ENCODE measurements around the gene C4B. TPM values are rescaled to one million over a fixed set of nuclear protein-coding genes. Genes with fewer than 3 reads are reported as not detected.
A peak's percentile ranks its signal among the peaks of the same experiment; 100 is the strongest.
"Not testable (repeated sequence)": the region's sequence is repeated elsewhere in the genome, so short reads cannot be mapped to it uniquely, and the experiment has no call there.

Gene C4B
- total RNA-seq, 4 donors from 2014 or later = 12.4 to 97.5 (median 46.3) TPM

DNA sequence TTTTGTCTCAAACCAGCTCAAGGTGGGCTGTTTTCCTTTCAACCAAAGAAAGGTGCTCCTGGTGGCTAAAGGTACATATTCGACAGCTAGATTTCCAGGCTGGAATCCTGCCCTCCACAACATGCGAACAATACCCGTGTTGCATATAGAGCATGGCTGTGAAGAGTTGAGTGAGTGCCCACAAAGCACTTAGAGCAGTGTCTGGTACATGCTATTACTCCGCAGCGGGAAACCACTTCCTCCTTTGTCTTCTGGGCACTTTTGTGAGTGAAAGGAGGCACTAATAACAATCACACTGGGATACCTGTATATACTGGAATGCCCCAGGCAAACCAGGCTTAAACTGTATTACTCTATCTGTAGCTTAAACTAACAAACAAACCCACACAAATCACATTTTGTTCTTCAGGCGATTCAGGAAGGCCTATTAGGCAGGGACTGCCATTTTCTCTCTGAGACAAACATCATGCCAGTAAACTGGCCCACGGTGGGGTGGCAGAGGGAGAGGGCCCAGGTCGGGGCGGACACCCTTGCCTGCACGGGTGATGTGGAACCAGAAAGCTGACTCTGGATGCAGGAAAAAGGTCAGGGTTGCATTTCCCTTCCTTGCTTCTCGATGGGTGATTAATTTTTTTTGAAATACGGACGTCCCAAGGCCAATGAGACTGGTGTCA lies 9.6 kb upstream of the C4B start:
- H3K27me3 ChIP-seq; H3K4me3 ChIP-seq; H3K27ac ChIP-seq; H3K9me3 ChIP-seq; H3K4me1 ChIP-seq; H3K36me3 ChIP-seq; intact Hi-C loops (cut with DNase I; ENCODE audit: low total_unique reads); DNase-seq: not testable (repeated sequence)

DNA sequence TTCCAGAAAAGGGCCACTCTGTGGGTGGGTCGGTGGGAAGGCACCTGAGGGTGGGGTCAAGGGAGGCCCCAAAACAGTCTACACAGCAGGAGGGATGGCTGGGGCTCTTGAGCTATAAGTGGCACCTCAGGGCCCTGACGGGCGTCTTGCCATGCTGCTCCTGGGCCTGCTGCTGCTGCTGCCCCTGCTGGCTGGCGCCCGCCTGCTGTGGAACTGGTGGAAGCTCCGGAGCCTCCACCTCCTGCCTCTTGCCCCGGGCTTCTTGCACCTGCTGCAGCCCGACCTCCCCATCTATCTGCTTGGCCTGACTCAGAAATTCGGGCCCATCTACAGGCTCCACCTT lies 9.1 kb upstream of the C4B start:
- H3K4me3 ChIP-seq; H3K4me1 ChIP-seq; H3K27me3 ChIP-seq; intact Hi-C loops (cut with DNase I; ENCODE audit: low total_unique reads); H3K27ac ChIP-seq; H3K36me3 ChIP-seq; H3K9me3 ChIP-seq; DNase-seq: not testable (repeated sequence)

DNA sequence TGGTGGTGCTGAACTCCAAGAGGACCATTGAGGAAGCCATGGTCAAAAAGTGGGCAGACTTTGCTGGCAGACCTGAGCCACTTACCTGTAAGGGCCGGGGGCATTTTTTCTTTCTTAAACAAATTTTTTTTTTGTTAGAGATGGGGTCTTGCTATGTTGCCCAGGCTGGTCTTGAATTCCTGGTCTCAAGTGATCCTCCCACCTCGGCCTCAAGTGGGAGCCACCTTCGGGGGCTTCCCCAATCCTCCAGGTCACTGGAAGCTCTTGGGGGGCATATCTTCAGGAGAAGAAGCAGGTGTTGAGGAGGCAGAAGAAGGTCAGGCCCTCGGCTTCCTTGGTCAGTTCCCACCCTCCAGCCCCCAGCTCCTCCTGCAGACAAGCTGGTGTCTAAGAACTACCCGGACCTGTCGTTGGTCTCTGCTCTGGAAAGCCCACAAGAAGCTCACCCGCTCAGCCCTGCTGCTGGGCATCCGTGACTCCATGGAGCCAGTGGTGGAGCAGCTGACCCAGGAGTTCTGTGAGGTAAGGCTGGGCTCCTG lies 8.5 kb upstream of the C4B start:
- not testable (repeated sequence) for DNase-seq, H3K36me3 ChIP-seq, H3K9me3 ChIP-seq

DNA sequence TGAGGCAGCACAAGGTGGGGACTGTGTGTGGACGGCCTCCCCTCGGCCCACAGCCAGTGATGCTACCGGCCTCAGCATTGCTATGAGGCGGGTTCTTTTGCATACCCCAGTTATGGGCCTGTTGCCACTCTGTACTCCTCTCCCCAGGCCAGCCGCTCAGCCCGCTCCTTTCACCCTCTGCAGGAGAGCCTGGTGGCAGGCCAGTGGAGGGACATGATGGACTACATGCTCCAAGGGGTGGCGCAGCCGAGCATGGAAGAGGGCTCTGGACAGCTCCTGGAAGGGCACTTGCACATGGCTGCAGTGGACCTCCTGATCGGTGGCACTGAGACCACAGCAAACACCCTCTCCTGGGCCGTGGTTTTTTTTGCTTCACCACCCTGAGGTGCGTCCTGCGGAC lies 7.5 kb upstream of the C4B start:
- H3K27ac ChIP-seq; H3K27me3 ChIP-seq; H3K36me3 ChIP-seq; intact Hi-C loops (cut with DNase I; ENCODE audit: low total_unique reads); DNase-seq; H3K9me3 ChIP-seq; H3K4me3 ChIP-seq; H3K4me1 ChIP-seq: not testable (repeated sequence)

More for the DNA sequence above, 8.5 kb upstream of the C4B start:
- H3K27me3 ChIP-seq; H3K27ac ChIP-seq; H3K4me3 ChIP-seq; H3K4me1 ChIP-seq; intact Hi-C loops (cut with DNase I; ENCODE audit: low total_unique reads): not testable (repeated sequence)

DNA sequence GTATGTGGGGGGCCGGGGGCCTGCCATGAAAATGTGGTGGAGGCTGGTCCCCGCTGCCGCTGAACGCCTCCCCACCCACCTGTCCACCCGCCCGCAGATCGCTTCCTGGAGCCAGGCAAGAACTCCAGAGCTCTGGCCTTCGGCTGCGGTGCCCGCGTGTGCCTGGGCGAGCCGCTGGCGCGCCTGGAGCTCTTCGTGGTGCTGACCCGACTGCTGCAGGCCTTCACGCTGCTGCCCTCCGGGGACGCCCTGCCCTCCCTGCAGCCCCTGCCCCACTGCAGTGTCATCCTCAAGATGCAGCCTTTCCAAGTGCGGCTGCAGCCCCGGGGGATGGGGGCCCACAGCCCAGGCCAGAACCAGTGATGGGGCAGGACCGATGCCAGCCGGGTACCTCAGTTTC lies 6.6 kb upstream of the C4B start:
- H3K9me3 ChIP-seq; H3K27me3 ChIP-seq; DNase-seq; H3K4me1 ChIP-seq; intact Hi-C loops (cut with DNase I; ENCODE audit: low total_unique reads); H3K36me3 ChIP-seq; H3K27ac ChIP-seq; H3K4me3 ChIP-seq: not testable (repeated sequence)

DNA sequence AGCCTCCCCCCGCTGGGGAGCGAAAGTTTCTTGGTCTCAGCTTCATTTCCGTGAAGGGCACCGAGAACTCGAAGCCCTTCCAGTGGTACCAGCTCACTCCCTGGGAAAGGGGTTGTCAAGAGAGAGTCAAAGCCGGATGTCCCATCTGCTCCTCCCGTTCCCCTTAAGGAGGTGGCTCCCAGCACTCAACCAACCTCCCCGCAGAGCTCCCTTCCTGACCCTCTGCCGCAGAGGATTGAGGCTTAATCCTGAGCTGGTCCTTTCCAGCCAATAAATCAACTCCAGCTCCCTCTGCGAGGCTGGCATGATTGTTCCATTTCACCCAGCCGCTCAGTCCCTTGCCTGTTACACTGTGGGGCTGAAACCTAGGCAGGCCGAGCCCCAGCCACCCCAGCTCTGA lies 6.0 kb upstream of the C4B start:
- H3K36me3 ChIP-seq; H3K9me3 ChIP-seq; H3K4me1 ChIP-seq; H3K27ac ChIP-seq; H3K27me3 ChIP-seq; DNase-seq; intact Hi-C loops (cut with DNase I; ENCODE audit: low total_unique reads); H3K4me3 ChIP-seq: not testable (repeated sequence)

DNA sequence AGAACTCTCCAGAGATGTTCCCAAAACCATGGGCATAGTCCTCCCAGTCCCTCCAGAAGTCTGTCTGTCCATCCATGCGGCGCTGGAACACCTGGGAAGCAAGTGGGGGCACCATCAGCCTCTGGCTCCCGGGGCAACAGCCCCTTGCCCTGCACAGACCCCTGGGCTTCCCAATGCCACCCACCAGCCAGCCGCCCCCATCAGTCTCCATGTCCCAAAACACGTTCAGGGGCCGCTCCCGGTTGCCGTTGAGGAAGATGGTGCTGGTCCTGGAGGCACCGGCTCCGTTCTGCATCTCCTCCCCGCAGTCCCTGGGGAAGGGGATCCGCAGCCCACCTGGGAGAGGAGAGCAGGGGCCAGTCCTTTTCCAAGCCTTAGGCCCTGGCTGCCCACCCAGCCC lies 5.1 kb upstream of the C4B start:
- DNase-seq, H3K4me1 ChIP-seq: not testable (repeated sequence)

DNA sequence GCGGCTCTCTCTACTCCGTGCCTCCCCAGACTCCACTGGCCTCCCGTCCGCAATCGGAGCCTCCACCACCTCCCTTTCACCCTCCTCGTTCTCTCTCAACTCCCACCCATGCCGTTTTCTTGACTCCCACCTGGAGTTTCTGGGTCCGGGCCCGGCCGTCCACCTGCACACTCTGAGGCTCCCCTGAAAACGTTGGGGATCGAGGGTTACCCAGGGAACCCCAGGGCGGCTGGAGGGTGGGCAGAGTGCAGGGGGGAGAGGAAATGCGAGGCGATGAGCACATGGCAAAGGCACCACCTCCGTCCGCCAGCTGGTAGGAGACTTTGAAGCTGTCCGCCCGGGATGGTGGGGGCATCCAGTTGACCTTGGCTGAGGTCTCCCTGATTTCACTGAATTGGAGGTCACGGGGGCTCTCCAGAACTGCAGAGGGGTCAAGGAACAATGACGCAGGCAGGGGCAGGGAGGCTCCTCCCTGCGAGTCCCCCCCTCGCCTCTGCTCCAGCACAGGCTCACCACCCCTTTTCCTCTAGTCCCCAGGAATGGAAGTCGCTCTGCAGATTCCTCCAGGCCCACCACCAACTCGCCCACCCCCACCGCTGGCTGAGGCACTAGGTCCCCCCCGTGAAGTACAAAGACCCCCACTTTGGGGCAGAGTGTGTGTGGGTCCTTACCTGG lies 3.6 kb upstream of the C4B start:
- H3K27me3 ChIP-seq; intact Hi-C loops (cut with DNase I; ENCODE audit: low total_unique reads); H3K4me1 ChIP-seq; DNase-seq; H3K27ac ChIP-seq; H3K9me3 ChIP-seq; H3K4me3 ChIP-seq; H3K36me3 ChIP-seq: not testable (repeated sequence)

More for the DNA sequence above, 5.1 kb upstream of the C4B start:
- H3K27me3 ChIP-seq; H3K9me3 ChIP-seq; H3K4me3 ChIP-seq; H3K27ac ChIP-seq; H3K36me3 ChIP-seq; intact Hi-C loops (cut with DNase I; ENCODE audit: low total_unique reads): not testable (repeated sequence)

DNA sequence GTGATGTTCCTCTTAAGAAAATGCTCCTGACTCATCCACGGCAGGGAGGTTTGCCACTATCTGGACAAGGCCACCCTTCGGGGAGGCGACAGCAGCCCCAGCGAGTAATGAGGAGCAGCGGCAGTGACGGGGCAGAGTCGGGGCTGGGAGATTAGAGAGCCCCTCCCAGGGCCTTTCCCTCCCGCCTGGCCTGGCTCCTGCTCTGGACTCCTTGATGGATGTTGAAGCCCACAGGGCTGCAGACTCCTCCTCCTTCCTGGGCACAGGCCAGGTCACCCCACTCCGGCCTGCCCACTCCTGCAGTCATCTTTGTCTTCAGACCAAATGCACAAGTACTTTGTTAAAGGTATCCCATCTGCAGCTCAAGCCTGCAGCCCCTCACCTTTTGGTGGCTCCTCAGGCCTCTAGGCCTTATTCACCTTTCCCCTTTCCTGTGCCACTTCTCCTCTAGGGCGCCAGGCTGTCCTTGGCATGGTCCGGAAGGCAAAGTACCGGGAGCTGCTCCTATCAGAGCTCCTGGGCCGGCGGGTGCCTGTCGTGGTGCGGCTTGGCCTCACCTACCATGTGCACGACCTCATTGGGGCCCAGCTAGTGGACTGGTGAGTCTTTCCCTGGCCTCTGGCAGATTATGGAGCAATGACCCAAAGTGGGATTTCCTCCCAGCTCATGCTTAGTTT lies 1.5 kb upstream of the C4B start:
- peak in 1 of 2 donors; percentile 40 for DNase-seq
- H3K4me1 ChIP-seq; H3K4me3 ChIP-seq; H3K27ac ChIP-seq; H3K36me3 ChIP-seq; H3K27me3 ChIP-seq; H3K9me3 ChIP-seq; intact Hi-C loops (cut with DNase I; ENCODE audit: low total_unique reads): not testable (repeated sequence)

DNA sequence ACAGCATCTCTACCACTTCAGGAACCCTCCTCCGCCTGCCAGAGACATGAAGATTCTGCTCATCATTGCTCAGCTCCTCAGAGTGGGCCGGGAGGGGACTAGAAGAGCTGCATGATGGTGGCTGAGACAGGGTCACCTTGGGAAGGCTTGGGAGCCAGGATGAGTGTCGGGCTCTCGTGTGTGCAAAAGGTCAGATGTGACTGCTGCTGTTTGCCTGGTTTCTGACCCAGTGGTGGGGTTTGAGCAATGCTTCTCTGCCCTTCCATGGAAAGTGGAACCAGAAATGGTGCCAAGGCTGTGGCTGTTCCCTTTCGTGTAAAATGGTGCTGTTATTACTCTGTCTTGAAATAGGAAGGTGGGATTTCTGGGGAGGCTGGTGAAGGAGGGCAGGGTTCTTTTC lies 857 bp upstream of the C4B start:
- H3K4me3 ChIP-seq; H3K36me3 ChIP-seq; H3K4me1 ChIP-seq; H3K27me3 ChIP-seq; DNase-seq; H3K27ac ChIP-seq; intact Hi-C loops (cut with DNase I; ENCODE audit: low total_unique reads); H3K9me3 ChIP-seq: not testable (repeated sequence)

DNA sequence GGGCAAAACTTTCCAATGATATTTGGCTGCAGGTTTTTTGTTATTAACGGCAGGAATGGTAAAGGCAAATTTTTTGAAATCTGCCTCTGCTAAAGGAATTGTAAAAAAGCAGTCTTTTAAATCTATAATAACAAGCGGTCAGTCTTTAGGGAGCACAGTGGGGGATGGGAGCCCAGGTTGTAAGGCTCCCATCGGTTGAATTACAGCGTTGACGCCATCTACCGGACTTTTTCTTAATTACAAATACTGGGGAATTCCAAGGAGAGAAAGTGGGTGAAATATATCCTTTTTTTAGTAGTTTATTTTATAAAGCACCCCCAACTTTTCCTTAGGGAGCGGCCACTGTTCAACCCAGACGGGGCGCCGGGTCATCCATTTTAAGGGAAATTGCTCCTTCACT lies 7.5 kb downstream of the C4B start:
- H3K36me3 ChIP-seq; H3K27ac ChIP-seq; H3K9me3 ChIP-seq; H3K4me1 ChIP-seq; H3K27me3 ChIP-seq; intact Hi-C loops (cut with DNase I; ENCODE audit: low total_unique reads); DNase-seq; H3K4me3 ChIP-seq: not testable (repeated sequence)

DNA sequence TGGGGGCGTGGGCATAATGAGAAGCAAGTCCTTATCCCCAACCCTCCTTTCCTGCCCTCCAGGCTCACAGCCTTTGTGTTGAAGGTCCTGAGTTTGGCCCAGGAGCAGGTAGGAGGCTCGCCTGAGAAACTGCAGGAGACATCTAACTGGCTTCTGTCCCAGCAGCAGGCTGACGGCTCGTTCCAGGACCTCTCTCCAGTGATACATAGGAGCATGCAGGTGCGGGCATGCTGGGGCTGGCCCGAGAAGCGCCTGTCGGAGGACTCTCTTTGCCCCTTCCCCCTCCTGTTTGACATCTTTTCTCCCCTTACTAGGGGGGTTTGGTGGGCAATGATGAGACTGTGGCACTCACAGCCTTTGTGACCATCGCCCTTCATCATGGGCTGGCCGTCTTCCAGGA lies 14.0 kb downstream of the C4B start:
- intact Hi-C loops (cut with DNase I; ENCODE audit: low total_unique reads) = not testable (repeated sequence)

DNA sequence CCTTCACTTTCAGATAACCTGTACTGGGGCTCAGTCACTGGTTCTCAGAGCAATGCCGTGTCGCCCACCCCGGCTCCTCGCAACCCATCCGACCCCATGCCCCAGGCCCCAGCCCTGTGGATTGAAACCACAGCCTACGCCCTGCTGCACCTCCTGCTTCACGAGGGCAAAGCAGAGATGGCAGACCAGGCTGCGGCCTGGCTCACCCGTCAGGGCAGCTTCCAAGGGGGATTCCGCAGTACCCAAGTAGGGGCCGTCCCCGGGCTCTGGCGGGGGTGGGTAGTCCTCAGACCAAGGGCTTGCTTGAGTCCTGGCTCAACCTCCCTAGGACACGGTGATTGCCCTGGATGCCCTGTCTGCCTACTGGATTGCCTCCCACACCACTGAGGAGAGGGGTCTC lies 15.0 kb downstream of the C4B start:
- H3K9me3 ChIP-seq; H3K4me3 ChIP-seq; H3K27me3 ChIP-seq; H3K4me1 ChIP-seq; H3K27ac ChIP-seq; H3K36me3 ChIP-seq; DNase-seq; intact Hi-C loops (cut with DNase I; ENCODE audit: low total_unique reads): not testable (repeated sequence)

More for the DNA sequence above, 14.0 kb downstream of the C4B start:
- not testable (repeated sequence) for H3K36me3 ChIP-seq, H3K4me1 ChIP-seq, H3K27ac ChIP-seq, H3K27me3 ChIP-seq, H3K4me3 ChIP-seq, DNase-seq, H3K9me3 ChIP-seq
